ENCODE measurements around the gene LGALS4.
"Not testable (repeated sequence)": the region's sequence is repeated elsewhere in the genome, so short reads cannot be mapped to it uniquely, and the experiment has no call there.

The LGALS4 gene

GRCh38 chr19:38780443-38780842 is 32.3 kb downstream of the LGALS4 start:
- Histone ChIP-seq H3K9ac (ENCODE audit: low read depth, low read length) (no peak overlapping the region), H3K36me3 (ENCODE audit: control insufficient read depth, insufficient read depth, low read length) (no peaks in the 10 kb centered on the region)

GRCh38 chr19:38778733-38779132 is 34.0 kb downstream of the LGALS4 start:
- H3K27me3 ChIP-seq (ENCODE audit: control insufficient read depth, insufficient read depth, low read length) = no peaks in the 10 kb centered on the region
- no peaks in the 10 kb centered on the region for H3K4me1 ChIP-seq (ENCODE audit: control insufficient read depth, insufficient read depth, low read length)
- H3K4me3 ChIP-seq (ENCODE audit: low read depth, low read length) = no peak overlapping the region
- H3K9me3 ChIP-seq (ENCODE audit: control insufficient read depth, insufficient read depth, low read length) = no peaks in the 10 kb centered on the region
- no peak overlapping the region for H3K9ac ChIP-seq (ENCODE audit: low read depth, low read length)
- no peak overlapping the region for H3K27ac ChIP-seq (ENCODE audit: low read depth, low read length)
- H3K36me3 ChIP-seq (ENCODE audit: control insufficient read depth, insufficient read depth, low read length) = no peaks in the 10 kb centered on the region

More at GRCh38 chr19:38780443-38780842, 32.3 kb downstream of the LGALS4 start:
- Histone ChIP-seq H3K27me3 (ENCODE audit: control insufficient read depth, insufficient read depth, low read length) (no peaks in the 10 kb centered on the region), H3K4me3 (ENCODE audit: low read depth, low read length) (no peak overlapping the region), H3K27ac (ENCODE audit: low read depth, low read length) (no peak overlapping the region), H3K4me1 (ENCODE audit: control insufficient read depth, insufficient read depth, low read length) (no peaks in the 10 kb centered on the region), H3K9me3 (ENCODE audit: control insufficient read depth, insufficient read depth, low read length) (no peaks in the 10 kb centered on the region)

- H3K27me3 ChIP-seq (ENCODE audit: control insufficient read depth, insufficient read depth, low read length) = no peaks in the 10 kb centered on the region
Observed at GRCh38 chr19:38774181-38774950, 38.4 kb downstream of the LGALS4 start.

GRCh38 chr19:38773469-38774177 is 39.1 kb downstream of the LGALS4 start, which contains the start of gene LGALS7:
TSS of gene LGALS7 (minus strand) at chr19:38773517. CDS start at chr19:38773492, 25 bp downstream.
- no peaks in the 10 kb centered on the region for H3K27me3 ChIP-seq (ENCODE audit: control insufficient read depth, insufficient read depth, low read length)
- H3K27ac ChIP-seq (ENCODE audit: low read depth, low read length) = no peak within 1 kb of the TSS

More at GRCh38 chr19:38774181-38774950, 38.4 kb downstream of the LGALS4 start:
- Histone ChIP-seq H3K36me3 (ENCODE audit: control insufficient read depth, insufficient read depth, low read length) (no peaks in the 10 kb centered on the region), H3K4me1 (ENCODE audit: control insufficient read depth, insufficient read depth, low read length) (no peaks in the 10 kb centered on the region), H3K27ac (ENCODE audit: low read depth, low read length) (no peak overlapping the region), H3K9me3 (ENCODE audit: control insufficient read depth, insufficient read depth, low read length) (no peaks in the 10 kb centered on the region), H3K4me3 (ENCODE audit: low read depth, low read length) (no peak overlapping the region), H3K9ac (ENCODE audit: low read depth, low read length) (no peak overlapping the region)

GRCh38 chr19:38771569-38771968 is 41.2 kb downstream of the LGALS4 start:
- not testable (repeated sequence) for H3K4me1 ChIP-seq (ENCODE audit: control insufficient read depth, insufficient read depth, low read length); H3K9ac ChIP-seq (ENCODE audit: low read depth, low read length); H3K4me3 ChIP-seq (ENCODE audit: low read depth, low read length); H3K36me3 ChIP-seq (ENCODE audit: control insufficient read depth, insufficient read depth, low read length); H3K9me3 ChIP-seq (ENCODE audit: control insufficient read depth, insufficient read depth, low read length); H3K27ac ChIP-seq (ENCODE audit: low read depth, low read length); H3K27me3 ChIP-seq (ENCODE audit: control insufficient read depth, insufficient read depth, low read length)

More at GRCh38 chr19:38773469-38774177, 39.1 kb downstream of the LGALS4 start, which contains the start of gene LGALS7:
- no peak within 1 kb of the TSS for H3K4me3 ChIP-seq (ENCODE audit: low read depth, low read length)
- no peaks in the 10 kb centered on the region for H3K4me1 ChIP-seq (ENCODE audit: control insufficient read depth, insufficient read depth, low read length)
- no peak within 1 kb of the TSS for H3K9ac ChIP-seq (ENCODE audit: low read depth, low read length)
- no peaks in the 10 kb centered on the region for H3K9me3 ChIP-seq (ENCODE audit: control insufficient read depth, insufficient read depth, low read length)
- H3K36me3 ChIP-seq (ENCODE audit: control insufficient read depth, insufficient read depth, low read length) = no peaks in the 10 kb centered on the region

GRCh38 chr19:38770949-38771275 is 41.8 kb downstream of the LGALS4 start:
- not testable (repeated sequence) for H3K36me3 ChIP-seq (ENCODE audit: control insufficient read depth, insufficient read depth, low read length); H3K27ac ChIP-seq (ENCODE audit: low read depth, low read length); H3K27me3 ChIP-seq (ENCODE audit: control insufficient read depth, insufficient read depth, low read length); H3K9ac ChIP-seq (ENCODE audit: low read depth, low read length); H3K4me1 ChIP-seq (ENCODE audit: control insufficient read depth, insufficient read depth, low read length); H3K4me3 ChIP-seq (ENCODE audit: low read depth, low read length); H3K9me3 ChIP-seq (ENCODE audit: control insufficient read depth, insufficient read depth, low read length)

- not testable (repeated sequence) for H3K36me3 ChIP-seq (ENCODE audit: control insufficient read depth, insufficient read depth, low read length); H3K4me1 ChIP-seq (ENCODE audit: control insufficient read depth, insufficient read depth, low read length); H3K27me3 ChIP-seq (ENCODE audit: control insufficient read depth, insufficient read depth, low read length); H3K4me3 ChIP-seq (ENCODE audit: low read depth, low read length); H3K9ac ChIP-seq (ENCODE audit: low read depth, low read length); H3K27ac ChIP-seq (ENCODE audit: low read depth, low read length); H3K9me3 ChIP-seq (ENCODE audit: control insufficient read depth, insufficient read depth, low read length)
Observed at GRCh38 chr19:38770228-38770948, 42.4 kb downstream of the LGALS4 start.

GRCh38 chr19:38769635-38770211 is 43.0 kb downstream of the LGALS4 start:
- Histone ChIP-seq H3K36me3 (ENCODE audit: control insufficient read depth, insufficient read depth, low read length) (no peaks in the 10 kb centered on the region), H3K9ac (ENCODE audit: low read depth, low read length) (no peak overlapping the region), H3K4me1 (ENCODE audit: control insufficient read depth, insufficient read depth, low read length) (no peaks in the 10 kb centered on the region), H3K9me3 (ENCODE audit: control insufficient read depth, insufficient read depth, low read length) (no peaks in the 10 kb centered on the region), H3K27me3 (ENCODE audit: control insufficient read depth, insufficient read depth, low read length) (no peaks in the 10 kb centered on the region), H3K27ac (ENCODE audit: low read depth, low read length) (no peak overlapping the region), H3K4me3 (ENCODE audit: low read depth, low read length) (no peak overlapping the region)

- Histone ChIP-seq H3K4me1 (ENCODE audit: control insufficient read depth, insufficient read depth, low read length) (no peaks in the 10 kb centered on the region), H3K9me3 (ENCODE audit: control insufficient read depth, insufficient read depth, low read length) (no peaks in the 10 kb centered on the region), H3K27ac (ENCODE audit: low read depth, low read length) (no peak overlapping the region), H3K36me3 (ENCODE audit: control insufficient read depth, insufficient read depth, low read length) (no peaks in the 10 kb centered on the region), H3K9ac (ENCODE audit: low read depth, low read length) (no peak overlapping the region), H3K4me3 (ENCODE audit: low read depth, low read length) (no peak overlapping the region), H3K27me3 (ENCODE audit: control insufficient read depth, insufficient read depth, low read length) (no peaks in the 10 kb centered on the region)
Observed at GRCh38 chr19:38766276-38767047, 46.3 kb downstream of the LGALS4 start.

- Histone ChIP-seq H3K9me3 (ENCODE audit: control insufficient read depth, insufficient read depth, low read length) (no peaks in the 10 kb centered on the region), H3K27me3 (ENCODE audit: control insufficient read depth, insufficient read depth, low read length) (no peaks in the 10 kb centered on the region), H3K4me3 (ENCODE audit: low read depth, low read length) (no peak overlapping the region), H3K4me1 (ENCODE audit: control insufficient read depth, insufficient read depth, low read length) (no peaks in the 10 kb centered on the region), H3K9ac (ENCODE audit: low read depth, low read length) (no peak overlapping the region), H3K36me3 (ENCODE audit: control insufficient read depth, insufficient read depth, low read length) (no peaks in the 10 kb centered on the region), H3K27ac (ENCODE audit: low read depth, low read length) (no peak overlapping the region)
Observed at GRCh38 chr19:38765214-38765613, 47.5 kb downstream of the LGALS4 start.
